ENCODE data around the gene PROK1.

- TF ChIP-seq CTCF (IDR thresholded peaks at IDR 0.05) (no peak), POLR2A (IDR thresholded peaks at IDR 0.05) (no peak)
Observed at GRCh38 chr1:110475362-110476027, 24.5 kb downstream of the PROK1 start.

All from heart left ventricle (tissue), 13 donors.